Erythroblast (primary cell): ENCODE data around the gene DNAI1.

Experiments
- DNase-seq, 2 experiments: peaks; one replicate each; lab custom pipeline; 2025; lab: John Stamatoyannopoulos, UW
- GATA1 ChIP-seq: IDR thresholded peaks from 2 replicates; pipeline ENCODE4 v1.6.1; 2011; ENCODE audit warnings: low read depth, mild to moderate bottlenecking, control low read depth, low read length, moderate library complexity
- POLR2A ChIP-seq: IDR thresholded peaks from 2 replicates; pipeline ENCODE4 v1.6.1; 2011; ENCODE audit warnings: mild to moderate bottlenecking, low read length

The DNAI1 gene

DNA sequence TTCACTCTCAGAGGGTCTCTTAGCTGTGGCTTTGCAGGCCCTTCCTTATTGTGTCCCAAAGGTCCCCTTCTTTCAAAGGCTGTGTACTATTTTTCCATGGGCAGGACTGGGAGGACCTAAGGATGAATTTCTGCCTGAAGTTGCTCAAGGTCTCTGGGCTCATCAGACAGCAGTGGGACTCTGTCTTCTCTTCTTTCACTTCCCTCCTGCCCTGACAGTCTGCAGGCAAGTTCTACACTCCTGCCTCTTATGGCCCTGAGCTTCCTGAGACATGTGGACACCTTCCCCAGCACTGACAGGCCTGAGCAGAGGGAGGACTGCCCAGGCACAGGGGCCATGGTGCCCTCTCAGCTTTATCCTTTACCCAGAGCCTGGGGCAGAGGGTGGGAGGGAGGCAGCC lies 49.4 kb downstream of the DNAI1 start:
- DNase-seq = no peak
- TF ChIP-seq GATA1 (no peak), POLR2A (no peak)

DNA sequence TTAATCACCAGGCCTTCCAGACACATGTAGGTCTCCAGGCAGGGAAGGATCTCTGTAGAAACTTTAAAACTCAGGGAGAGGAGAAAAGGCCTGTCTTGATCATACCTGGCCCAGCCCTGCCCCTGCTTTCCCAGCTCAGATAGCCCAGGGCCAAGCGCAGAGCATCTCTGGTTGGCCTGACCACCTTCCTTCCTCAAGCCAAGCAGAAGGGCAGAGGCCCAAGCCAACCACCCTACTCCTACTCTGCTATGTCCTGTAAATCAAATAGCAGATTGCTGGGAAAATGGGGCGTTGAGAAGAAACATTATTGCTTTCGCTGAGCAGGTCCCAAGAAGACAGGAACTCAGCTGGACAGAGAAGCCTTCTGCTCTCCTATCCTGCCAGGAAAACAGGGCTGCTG lies 49.9 kb downstream of the DNAI1 start:
- TF ChIP-seq POLR2A (no peak), GATA1 (no peak)
- no peak for DNase-seq

DNA sequence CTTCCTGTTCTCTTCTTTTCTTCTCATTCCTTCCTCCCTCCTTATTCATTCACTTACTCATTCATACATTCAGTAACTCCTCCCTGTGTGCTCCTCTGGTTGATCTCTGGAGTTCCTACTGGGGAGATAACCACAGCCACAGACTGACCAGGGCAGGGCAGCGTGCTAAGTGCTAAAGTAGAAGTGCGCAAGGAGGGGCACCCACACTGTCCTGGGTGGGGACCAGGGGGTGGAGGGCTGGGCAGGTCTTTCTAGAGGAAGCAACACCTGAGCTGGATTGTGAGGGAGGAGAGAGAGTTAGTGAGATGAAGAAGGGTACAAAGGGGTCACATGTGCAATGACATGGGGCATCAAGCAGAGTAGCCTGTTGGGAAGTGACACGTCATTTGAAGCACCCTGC lies 50.3 kb downstream of the DNAI1 start:
- TF ChIP-seq POLR2A (no peak), GATA1 (no peak)
- no peak for DNase-seq

DNA sequence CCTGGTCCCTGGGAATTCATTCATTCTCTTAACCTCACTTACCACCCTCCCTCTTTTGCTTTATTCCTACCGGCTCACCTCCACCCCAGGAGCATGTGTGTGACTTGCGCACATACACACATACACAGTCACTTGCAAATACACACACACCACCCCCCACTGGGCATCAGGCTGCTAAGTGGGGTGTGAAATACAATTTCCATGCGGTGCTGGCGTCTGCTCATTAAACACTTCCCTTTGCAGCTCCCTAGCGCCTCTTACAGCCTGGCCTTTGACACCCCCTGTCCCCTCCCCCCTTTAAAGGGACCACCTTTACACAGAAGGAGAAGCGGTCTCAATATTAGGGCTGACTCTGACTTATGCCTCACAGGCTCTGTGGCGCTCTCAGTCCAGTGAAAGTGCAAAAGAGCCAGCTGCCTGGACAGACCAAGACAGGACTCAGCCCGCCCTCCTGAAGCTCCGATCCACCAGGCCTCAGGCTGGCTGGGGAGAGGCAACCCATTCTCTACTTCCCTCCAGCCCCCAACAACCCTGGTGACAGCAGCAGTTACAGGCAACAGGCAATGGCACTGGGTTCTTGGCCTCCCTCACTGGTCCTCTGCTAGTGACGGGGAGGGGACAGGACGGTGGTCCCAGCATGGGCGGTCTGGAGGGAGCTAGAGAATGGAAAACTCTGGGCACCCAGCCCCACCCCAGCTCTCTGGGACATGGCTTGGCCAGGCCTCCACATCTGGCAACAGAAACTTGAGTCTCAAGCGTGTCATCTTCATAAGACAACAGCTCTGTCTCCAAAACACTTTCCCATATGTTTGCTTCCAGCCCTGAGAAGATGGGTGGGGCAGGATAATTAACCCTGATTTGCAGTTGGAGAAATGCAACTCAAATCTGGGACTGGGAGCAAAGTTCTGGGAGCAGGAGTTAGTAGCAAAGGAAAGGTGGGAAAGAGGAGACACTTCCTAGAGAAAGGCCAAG lies 52.2 kb downstream of the DNAI1 start:
- DNase-seq = no peak
- TF ChIP-seq POLR2A = no peak
- TF ChIP-seq GATA1 = no peak

DNA sequence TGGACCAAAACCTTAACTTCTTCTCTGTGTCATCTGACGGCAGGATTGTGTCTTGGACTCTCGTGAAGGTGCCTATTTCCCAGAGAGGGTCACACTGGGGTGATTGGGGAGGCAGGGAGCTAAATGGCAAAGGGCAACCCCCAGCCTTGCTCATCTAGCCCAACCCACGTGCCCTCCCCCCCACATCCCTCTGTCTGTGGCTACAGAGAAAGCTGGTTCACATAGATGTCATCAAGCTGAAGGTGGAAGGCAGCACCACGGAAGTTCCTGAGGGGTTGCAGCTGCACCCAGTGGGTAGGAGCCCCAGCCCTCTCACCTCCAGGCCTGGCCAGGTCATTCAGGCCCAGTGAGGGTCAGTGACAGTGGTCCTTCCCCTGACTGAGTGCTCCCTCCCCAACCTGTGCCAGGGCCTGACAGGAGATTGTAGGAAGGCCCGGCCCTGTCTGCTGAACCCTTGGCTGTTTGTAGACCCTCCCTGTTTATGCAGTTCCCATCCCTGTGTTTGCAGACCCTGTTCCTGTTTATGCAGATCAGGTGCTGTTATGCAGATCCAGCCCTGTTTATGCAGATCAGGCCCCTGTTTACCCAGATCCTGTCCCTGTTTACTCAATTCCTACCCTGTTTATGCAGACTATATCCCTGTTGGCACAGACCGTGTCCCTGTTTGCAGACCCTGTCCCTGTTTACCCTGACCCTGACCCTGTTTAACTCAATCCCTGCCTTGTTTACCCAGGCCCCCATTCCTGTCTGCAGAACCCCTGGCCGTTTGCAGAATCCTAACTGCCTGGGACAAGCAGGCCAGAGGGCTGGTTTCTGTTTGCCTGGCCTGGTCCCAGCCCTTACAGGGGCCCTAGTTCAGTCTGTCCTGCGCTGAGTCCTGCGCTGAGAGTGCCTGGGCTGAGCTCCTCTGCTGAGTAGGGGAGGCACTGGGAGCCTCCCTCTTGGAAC lies 53.8 kb downstream of the DNAI1 start:
- TF ChIP-seq POLR2A = no peak
- TF ChIP-seq GATA1 = no peak
- no peak for DNase-seq

DNA sequence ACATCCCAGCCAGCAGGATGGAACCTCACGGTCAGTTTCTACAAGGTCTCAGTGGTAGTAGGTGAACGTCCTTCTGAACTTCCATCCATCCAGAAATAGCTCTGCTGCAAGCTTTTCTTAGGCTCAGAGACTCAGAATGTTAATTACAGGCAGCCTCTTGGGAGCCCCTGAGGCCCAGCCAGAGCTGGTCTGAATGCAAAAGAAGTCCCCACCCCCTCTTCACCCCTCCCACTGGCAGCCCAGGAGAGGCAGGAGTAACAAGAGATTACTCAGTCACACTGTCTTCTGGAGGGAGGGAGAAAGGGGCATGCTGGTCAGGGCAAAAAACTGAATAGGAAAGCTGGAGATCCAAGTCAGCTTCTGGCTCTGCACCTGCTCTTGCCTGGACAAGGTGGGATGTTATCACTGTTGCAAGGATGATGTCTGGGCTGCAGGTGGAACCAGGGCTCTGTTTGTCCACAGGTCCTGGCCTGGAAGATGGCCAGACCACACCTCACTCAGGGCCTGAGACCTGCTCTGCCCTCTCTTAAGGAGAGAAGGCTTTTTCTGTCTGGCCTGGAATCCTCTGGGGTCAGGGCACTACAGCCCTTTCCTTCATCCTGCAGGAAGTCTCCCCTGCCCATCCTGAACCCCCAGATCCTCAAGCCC lies 55.1 kb downstream of the DNAI1 start:
- DNase-seq = no peak
- no peak for TF ChIP-seq POLR2A
- TF ChIP-seq GATA1 = no peak

DNA sequence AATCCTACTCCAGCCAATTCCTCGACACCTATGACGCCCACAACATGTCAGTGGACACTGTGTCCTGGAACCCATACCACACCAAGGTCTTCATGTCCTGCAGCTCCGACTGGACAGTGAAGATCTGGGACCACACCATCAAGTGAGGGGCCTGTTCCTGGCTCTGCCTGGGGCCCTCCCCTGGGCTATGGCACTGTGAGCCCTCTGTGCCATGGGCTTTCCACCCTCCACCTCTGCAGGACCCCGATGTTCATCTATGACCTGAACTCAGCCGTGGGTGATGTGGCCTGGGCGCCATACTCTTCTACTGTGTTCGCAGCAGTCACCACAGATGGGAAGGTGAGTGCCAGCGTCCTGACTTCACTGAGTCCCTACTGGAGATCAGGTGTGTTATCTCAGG lies 55.8 kb downstream of the DNAI1 start:
- DNase-seq = no peak
- TF ChIP-seq GATA1 (no peak), POLR2A (no peak)

DNA sequence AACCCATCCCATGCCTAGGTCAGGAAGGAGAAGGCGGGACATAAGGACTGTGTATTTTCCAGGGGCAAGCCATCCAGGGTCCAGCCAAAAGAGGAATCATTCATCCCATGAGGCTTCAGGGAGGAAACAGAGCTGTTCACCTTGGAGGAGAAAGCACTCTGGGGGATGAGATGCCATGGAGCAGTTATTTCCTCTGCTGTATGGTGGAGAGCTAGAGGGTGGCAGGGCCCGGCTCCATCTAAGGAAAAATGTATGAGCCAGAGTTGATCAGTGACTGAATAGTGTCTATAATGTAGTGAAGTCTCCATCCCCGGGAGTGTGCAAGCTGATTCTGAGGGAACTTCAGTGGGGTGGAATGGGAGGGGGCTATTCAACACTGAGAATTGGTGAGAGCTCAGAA lies 56.2 kb downstream of the DNAI1 start:
- no peak for DNase-seq
- TF ChIP-seq POLR2A = no peak
- TF ChIP-seq GATA1 = no peak

DNA sequence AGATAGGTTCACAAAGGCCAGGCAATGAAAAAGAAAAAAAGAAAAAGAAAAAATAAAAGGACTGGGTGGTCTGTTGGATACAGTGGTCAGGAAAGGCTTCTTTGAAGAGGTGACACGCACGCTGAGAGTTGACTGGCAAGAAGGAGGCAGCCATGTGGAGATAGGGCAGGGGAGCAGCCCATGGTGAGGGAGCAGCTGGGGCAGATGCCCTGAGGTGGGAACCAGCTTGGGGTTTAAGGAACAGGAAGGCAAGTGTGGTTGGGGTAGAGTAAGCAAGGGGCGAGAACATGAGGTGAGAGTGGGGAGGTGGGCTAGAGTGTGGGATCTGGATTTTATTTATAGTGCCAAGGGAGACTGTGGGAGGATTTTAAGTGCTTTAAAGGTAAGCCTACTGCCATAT lies 57.4 kb downstream of the DNAI1 start:
- TF ChIP-seq GATA1 (no peak), POLR2A (no peak)
- no peak for DNase-seq

DNA sequence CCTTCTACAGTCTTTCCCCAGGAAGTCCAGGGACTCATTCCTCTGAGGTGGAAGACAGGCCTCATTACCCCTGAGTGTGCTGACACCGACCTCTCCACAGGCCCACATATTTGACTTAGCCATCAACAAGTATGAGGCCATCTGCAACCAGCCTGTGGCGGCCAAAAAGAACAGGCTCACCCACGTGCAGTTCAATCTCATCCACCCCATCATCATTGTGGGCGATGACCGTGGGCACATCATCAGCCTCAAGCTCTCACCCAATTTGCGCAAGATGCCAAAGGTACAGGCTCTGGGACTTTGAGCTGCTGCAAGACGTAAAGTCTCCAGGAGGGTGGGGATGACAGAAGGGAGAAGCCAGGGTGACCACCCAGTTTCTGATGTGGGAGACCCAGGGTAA lies 58.6 kb downstream of the DNAI1 start:
- no peak for TF ChIP-seq POLR2A
- no peak for DNase-seq

DNA sequence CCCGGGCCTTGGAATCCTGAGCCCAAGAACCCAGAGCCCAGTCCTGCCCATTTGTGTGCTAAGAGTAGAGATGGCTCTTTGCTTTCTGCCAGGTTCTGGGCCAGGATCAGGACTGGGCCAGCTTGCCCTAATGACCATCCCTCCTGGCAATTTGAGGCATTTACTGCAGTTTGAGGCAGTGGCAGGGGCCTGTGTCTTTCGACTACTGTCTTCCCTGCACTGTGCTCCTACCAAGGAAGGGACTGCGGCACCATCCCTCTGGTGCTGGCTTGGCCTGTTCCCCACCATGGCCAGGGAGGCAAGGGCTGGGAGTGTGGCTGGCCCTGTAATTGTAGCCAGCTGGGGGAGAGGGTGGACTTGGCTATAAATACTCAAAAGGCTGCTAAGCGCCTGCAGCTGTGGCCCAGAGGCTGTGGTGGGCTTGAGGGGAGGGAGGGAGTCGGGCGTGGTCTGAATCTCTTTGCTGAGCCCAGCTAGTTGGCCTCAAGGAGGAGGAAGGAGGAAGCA lies 59.6 kb downstream of the DNAI1 start:
- no peak for DNase-seq
- no peak for TF ChIP-seq POLR2A
- no peak for TF ChIP-seq GATA1

DNA sequence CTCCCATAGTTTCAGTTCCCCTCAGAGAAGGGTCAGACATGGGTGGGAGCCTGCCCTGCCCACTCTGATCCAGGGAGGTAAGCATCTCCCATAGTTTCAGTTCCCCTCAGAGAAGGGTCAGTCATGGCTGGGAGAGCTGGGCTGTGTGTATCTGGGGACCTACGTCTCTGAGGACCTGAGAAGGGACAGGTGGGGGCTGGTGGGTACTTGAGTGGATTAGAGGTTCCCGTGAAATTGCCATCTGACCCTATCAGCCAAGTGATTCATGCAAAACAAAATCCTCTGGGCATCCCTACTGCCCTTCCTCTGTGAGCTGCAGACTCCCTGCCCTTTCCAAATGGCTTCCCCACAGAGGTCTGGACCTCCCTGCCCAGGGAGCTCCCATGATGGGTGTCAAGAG lies 60.3 kb downstream of the DNAI1 start:
- TF ChIP-seq POLR2A (no peak), GATA1 (no peak)
- no peak for DNase-seq

DNA sequence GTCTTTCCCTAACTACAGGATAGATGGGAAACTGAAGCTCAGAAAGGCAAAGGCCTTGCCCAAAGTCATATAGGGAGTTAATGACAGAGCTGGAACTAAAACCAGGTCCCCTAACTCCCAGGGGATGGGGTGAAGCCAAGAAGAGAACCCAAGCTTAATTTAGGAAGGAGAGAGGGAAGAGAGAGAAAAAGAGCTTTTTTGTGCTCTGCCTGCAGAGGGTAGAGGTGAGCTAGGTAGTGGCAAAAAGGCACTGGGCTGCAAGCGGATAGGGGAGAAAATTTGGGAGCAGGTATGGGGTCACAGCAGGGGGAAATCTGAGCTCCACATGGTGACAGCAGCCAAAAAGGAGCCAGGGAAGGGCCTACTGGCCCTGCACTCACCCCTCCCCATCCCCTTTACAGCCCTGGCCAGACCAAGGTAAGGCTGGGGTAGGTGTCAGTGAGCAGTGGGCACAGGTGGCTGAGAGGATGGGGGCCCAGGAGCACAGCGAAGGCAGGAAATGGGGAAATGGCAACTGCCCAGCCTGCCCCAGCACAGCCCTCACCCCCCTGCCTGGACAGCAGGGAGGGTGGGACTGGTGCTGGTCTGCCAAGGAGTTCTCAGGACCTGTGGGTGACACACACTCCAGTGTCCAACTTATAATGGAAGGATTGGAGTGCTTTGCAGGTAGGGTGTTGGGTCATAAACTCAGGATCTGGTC lies 60.9 kb downstream of the DNAI1 start:
- TF ChIP-seq GATA1 = no peak
- TF ChIP-seq POLR2A = no peak
- DNase-seq = no peak
